KMS-11 (cell line): ENCODE measurements around the gene NSUN3.
A peak's percentile ranks its signal among the peaks of the same experiment; 100 is the strongest.

ENCODE experiments used
- H2AFZ ChIP-seq: fragments of 200-600 bp; sonication (generic); 2 replicates; pipeline ENCODE4 v1.6.1; 2016; ENCODE audit warnings: antibody characterized with exemption, mixed run types, low read depth
- H3K27ac ChIP-seq: fragments of 200-600 bp; sonication (generic); 2 replicates; pipeline ENCODE4 v1.6.1; 2016; ENCODE audit warnings: mild to moderate bottlenecking, mixed run types
- H3K27me3 ChIP-seq: fragments of 200-600 bp; sonication (generic); 2 replicates; pipeline ENCODE4 v1.6.1; 2017; ENCODE audit warnings: mild to moderate bottlenecking, low read depth, mixed run types, moderate library complexity; ENCODE audit not compliant: insufficient read depth
- H3K36me3 ChIP-seq: fragments of 200-600 bp; sonication (generic); 2 replicates; pipeline ENCODE4 v1.6.1; 2017; ENCODE audit warnings: mild to moderate bottlenecking, mixed run types; ENCODE audit not compliant: insufficient read depth
- H3K4me1 ChIP-seq: fragments of 200-600 bp; sonication (generic); 2 replicates; pipeline ENCODE4 v1.6.1; 2016; ENCODE audit warnings: mild to moderate bottlenecking, low read depth, mixed run types; ENCODE audit not compliant: poor library complexity, severe bottlenecking
- H3K4me2 ChIP-seq: fragments of 200-600 bp; sonication (generic); 2 replicates; pipeline ENCODE4 v1.7.0; 2016; ENCODE audit warnings: mild to moderate bottlenecking, mixed run types
- H3K4me3 ChIP-seq: fragments of 200-600 bp; sonication (generic); IDR thresholded peaks from 2 replicates; pipeline ENCODE4 v1.6.1; 2017; ENCODE audit warnings: low read depth, low read length, mixed read lengths; ENCODE audit not compliant: insufficient read depth
- H3K79me2 ChIP-seq: fragments of 200-600 bp; sonication (generic); 2 replicates; pipeline ENCODE4 v1.6.1; 2016; ENCODE audit warnings: low read depth, mixed run types; ENCODE audit not compliant: insufficient read depth
- H3K9ac ChIP-seq: fragments of 200-600 bp; sonication (generic); 2 replicates; pipeline ENCODE4 v1.6.1; 2016; ENCODE audit warnings: mild to moderate bottlenecking, mixed run types
- H4K20me1 ChIP-seq: fragments of 200-600 bp; sonication (generic); 2 replicates; pipeline ENCODE4 v1.6.1; 2016; ENCODE audit warnings: mild to moderate bottlenecking, mixed run types; ENCODE audit not compliant: insufficient read depth
- TF ChIP-seq, protein P1 (sequence below): fragments of 200-600 bp; sonication (generic); conservative IDR thresholded peaks from 2 replicates; pipeline ENCODE4 v1.6.1; 2017; ENCODE audit warnings: low read depth, mild to moderate bottlenecking, antibody characterized with exemption, low read length, moderate library complexity, mixed read lengths

NSUN3 gene

DNA sequence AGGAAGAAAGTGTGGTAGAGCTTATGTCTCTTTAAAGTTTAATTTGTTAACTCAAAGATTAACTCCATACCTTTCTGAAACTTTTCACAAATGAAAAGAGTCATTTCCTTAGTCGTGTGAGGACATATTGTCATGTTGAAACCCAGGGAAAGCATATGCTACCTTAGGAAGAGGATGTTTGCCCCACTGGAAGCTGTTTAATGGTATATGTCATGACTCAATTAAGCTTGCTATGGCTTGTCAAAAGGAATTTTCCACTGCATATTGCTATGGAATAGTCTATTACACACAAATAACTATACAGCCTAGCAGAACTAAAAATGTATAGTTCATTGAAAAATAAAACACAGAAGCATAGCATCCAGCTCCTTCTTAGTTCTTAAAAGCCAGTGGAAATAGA, 69.9 kb downstream of the NSUN3 start:
- Histone ChIP-seq H3K4me2 (no peak overlapping the region), H3K4me3 (no peak overlapping the region), H3K27me3 (no peaks in the 10 kb centered on the region), H2AFZ (no peak overlapping the region), H4K20me1 (no peaks in the 10 kb centered on the region), H3K9ac (no peak overlapping the region), H3K36me3 (no peaks in the 10 kb centered on the region), H3K79me2 (no peaks in the 10 kb centered on the region), H3K27ac (no peak overlapping the region), H3K4me1 (peaks cover 18% of the 10 kb centered on the region)
- TF ChIP-seq, protein P1, sequence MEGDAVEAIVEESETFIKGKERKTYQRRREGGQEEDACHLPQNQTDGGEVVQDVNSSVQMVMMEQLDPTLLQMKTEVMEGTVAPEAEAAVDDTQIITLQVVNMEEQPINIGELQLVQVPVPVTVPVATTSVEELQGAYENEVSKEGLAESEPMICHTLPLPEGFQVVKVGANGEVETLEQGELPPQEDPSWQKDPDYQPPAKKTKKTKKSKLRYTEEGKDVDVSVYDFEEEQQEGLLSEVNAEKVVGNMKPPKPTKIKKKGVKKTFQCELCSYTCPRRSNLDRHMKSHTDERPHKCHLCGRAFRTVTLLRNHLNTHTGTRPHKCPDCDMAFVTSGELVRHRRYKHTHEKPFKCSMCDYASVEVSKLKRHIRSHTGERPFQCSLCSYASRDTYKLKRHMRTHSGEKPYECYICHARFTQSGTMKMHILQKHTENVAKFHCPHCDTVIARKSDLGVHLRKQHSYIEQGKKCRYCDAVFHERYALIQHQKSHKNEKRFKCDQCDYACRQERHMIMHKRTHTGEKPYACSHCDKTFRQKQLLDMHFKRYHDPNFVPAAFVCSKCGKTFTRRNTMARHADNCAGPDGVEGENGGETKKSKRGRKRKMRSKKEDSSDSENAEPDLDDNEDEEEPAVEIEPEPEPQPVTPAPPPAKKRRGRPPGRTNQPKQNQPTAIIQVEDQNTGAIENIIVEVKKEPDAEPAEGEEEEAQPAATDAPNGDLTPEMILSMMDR = no peak

DNA sequence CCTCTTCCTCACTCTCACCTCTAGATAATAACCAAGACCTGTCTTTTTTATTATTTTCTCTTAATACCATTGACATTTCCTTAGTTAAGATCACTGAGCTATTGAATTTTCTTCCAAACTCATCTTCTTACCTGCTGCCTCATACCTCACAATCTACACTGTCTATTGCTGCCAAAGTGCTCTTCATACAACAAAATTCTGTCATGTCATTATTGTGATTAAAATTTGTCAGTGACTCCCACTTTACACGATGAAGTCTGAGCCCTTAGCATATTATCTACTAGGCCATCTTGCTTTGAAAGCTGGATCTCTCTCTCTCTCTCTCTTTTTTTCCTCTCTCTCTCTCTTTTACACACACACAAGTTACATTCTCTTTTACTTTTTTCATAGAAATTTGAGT, 73.3 kb downstream of the NSUN3 start:
- Histone ChIP-seq H3K4me1 (peaks cover 6% of the 10 kb centered on the region), H3K27me3 (no peaks in the 10 kb centered on the region), H2AFZ (no peak overlapping the region), H3K36me3 (no peaks in the 10 kb centered on the region), H3K4me3 (no peak overlapping the region), H3K9ac (no peak overlapping the region), H3K27ac (no peak overlapping the region), H3K79me2 (no peaks in the 10 kb centered on the region), H3K4me2 (no peak overlapping the region), H4K20me1 (no peaks in the 10 kb centered on the region)
- TF ChIP-seq, protein P1 = no peak

DNA sequence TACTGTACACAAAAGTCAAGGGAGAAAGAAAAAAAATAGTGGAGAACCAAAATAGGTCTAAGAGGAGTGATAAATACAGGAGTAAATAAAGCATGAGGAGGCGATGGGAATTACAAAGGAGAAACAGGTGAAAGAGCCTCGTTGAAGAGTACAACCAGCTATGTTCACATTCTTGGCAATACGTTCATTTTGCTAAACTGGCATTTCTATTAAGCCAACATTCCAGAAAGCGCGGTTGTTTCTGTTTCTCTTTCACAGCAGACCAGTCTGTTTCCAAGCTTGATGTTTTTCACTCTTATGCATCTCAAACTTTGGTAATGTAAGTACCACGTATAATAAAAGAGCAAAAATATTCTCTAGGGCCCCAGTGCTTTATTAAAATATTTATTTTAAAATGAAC, 74.5 kb downstream of the NSUN3 start:
- no peak overlapping the region for H3K4me3 ChIP-seq
- H3K27me3 ChIP-seq = no peaks in the 10 kb centered on the region
- peak overlapping the region; percentile 21; the same call in 1 of the 2 replicates for H3K27ac ChIP-seq
- H3K36me3 ChIP-seq = no peaks in the 10 kb centered on the region
- H3K4me2 ChIP-seq = 0 out of 2 replicates have a peak overlapping the region, but pooled peaks have one; percentile 36
- no peaks in the 10 kb centered on the region for H4K20me1 ChIP-seq
- H3K79me2 ChIP-seq = no peaks in the 10 kb centered on the region
- TF ChIP-seq, protein P1 = no peak
- peak overlapping the region; percentile 46; the same call in 1 of the 2 replicates for H2AFZ ChIP-seq
- H3K9ac ChIP-seq = no peak overlapping the region; the same call in 1 of the 2 replicates
- no peaks in the 10 kb centered on the region for H3K4me1 ChIP-seq

DNA sequence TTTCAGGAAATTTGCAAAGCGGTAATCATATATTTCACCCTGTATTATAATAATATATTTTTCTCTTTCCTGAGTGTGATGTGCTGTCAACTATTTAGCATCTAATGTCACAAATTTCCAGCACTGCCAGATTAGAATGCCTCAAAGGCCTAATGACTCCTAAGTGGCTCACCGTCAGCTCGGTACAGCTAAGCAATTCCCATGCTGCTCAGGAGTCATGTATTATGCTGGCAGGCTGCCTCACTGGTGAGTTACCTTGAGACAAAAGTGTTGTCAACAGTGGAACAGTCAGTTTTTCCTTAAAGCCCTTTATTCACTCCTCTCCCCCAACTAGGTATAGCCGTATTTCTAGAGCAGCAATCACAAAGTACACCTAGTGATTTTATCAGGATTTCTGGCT, 83.6 kb downstream of the NSUN3 start:
- Histone ChIP-seq H3K9ac (no peak overlapping the region), H3K4me1 (no peaks in the 10 kb centered on the region), H3K36me3 (no peaks in the 10 kb centered on the region), H3K27ac (no peak overlapping the region), H3K4me2 (no peak overlapping the region), H4K20me1 (no peaks in the 10 kb centered on the region), H3K4me3 (no peak overlapping the region), H3K27me3 (no peaks in the 10 kb centered on the region), H2AFZ (no peak overlapping the region), H3K79me2 (no peaks in the 10 kb centered on the region)
- TF ChIP-seq, protein P1 = no peak
